ENCODE results near the gene NIT1.

Gene NIT1

DNA sequence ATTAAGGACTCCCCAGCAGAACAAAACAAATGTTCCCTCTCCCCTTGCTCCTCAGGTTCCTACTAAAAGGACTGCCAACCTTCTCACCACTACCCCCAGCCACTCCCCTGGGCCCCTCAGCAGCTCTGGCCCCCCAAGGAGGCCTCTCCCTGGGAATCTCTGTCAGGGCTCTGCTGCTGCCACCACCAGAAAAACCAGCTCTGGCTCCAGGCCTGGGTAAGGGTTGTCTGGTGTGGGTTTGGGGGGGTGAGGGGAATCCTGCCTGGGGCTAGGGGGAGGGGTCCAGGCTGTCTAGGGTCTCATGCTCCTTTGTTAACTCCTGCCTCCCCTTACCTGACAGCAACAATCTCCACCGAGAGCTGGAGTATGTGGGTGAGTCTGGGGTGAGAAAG lies 33.3 kb upstream of the NIT1 start:
- DNase-seq, result no peak

DNA sequence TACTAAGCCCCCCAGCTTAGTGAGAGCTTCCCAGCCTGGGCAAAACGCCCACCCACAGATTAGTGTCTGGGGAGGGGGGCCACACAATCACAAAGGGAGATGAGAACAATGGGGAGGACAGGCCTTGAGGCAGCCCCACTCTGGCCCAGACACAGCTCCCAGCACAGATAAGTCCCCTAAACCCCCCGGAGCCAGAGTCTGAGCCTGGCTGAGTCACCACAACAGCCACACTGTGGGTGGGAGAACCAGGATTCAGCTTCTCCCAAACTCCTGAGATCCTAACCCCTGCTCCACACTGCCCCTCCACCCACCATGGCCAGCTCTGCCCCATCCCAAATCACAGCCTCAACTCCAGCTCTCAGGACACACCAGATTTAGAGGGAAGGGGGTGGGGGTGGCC lies 32.7 kb upstream of the NIT1 start:
- DNase-seq, result no peak

DNA sequence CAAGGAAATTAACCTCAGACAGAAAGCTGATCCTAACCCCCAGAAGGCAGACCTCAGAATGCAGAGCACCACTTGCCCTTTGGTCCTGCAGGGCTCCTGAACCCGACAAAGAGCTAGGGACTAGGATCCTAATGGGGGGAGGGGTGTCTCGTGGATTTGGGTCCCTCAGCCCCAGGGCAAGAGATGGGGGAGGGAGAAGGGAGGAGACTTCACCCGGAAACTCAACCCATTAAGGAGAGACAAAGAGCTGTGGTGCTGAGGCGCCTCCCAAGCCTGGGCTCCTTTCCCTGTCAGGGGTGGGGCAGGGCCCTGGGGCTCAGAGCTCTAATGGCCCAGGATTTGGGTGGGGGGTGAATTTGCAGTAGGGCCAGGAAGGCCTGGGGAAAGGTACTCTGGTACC lies 31.4 kb upstream of the NIT1 start:
- no peak for DNase-seq

DNA sequence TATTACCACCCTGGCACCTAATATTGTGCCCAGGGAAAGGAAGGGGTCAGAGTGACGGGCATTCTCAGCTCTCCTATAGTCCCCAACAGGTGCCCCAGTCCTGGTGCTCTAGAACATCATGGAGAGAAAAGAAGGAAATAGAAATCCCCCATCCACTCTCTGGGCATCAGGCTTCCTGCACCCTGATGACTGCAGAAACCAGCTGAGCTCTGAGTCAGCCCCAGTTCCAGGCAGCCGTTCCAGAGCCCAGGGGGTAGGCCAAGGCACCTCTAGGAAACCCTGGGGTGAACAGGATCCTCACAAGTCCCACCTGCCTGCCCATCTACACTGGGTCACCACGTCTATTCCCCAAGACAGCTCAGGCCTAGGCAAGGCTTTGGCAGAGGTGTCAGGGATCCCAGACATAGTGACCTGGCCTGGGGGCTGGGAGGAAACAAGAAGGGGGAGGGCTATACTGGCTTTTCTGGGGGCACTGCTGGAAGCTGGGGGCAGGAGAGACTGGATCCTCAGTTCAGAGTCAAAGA lies 29.3 kb upstream of the NIT1 start:
- no peak for DNase-seq

DNA sequence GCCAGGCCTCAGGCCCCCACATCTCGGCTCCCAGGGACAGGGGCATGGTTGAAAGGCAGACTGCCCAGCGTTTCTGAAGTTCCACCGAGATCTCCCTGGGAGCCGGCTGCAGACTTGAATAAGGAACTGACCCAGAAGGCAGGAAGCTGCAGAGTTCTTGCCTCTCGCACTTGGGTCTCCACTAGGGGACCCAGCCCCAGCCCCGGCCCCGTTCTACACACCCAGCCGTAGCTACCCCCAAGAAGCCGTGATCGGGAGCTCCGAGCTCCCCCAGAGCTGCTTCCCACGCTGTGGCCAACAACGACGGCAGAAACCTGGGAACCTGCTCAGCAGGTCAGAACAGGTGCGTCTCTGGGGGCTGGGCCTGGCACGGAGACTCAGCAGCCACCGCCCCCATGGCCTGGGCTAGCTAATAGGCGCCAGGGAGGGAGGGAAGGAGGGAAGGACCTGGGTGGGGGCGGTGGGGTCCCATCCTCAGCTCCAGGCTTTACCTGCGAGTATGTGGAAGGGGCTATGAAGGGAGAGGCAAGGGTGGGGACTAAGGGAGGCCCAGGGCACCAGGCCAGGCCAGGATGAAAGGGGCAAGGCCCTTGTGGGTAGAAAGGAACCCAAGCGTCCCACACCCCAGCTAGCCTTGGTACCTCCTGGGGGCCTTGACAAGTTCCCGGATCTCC lies 28.5 kb upstream of the NIT1 start, which contains the start of gene NECTIN4:
Gene NECTIN4, minus strand, starts transcription at position 308 of the 674 bp plus-strand sequence. Its CDS starts 262 bp downstream, at position 46.
- DNase-seq, result no peak

DNA sequence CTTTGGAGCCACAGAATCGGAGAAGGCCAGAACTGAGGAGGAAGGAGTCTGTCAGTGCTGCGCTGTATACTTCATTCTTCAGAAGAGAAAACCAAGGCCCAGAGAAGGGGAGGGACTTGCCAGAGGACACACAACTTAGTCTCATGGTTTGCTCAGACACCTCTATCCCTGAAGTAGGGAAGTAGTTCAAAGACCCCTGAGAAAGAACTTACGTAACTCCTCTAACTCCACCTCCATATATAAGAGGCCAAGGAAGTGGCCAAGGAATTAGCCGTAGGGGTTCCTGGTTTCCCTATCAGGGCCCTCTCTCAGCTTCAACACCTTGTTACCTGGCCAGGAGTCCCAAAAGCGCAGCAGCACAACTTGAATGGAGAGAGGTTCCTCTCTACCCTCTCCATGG lies 28.0 kb upstream of the NIT1 start:
- DNase-seq, result no peak

DNA sequence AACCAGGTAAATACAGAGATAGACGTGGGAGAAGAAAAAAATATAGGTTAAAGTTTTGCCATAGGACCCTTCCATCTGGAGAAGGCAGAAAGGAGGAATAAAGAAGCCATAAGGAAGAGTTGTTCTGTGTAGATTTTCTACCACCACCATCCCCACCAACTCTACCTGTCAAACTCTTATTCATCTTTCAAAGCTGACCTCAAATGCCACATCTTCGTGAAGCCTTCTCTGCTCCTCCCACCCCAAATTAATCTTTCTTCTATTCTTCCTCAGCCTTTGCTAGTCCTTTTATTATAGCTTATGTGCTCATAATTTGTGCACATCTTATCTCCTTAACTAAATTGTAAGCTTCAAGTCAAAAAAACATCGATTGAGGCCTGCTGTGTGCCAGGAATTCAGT lies 27.3 kb upstream of the NIT1 start:
- no peak for DNase-seq

DNA sequence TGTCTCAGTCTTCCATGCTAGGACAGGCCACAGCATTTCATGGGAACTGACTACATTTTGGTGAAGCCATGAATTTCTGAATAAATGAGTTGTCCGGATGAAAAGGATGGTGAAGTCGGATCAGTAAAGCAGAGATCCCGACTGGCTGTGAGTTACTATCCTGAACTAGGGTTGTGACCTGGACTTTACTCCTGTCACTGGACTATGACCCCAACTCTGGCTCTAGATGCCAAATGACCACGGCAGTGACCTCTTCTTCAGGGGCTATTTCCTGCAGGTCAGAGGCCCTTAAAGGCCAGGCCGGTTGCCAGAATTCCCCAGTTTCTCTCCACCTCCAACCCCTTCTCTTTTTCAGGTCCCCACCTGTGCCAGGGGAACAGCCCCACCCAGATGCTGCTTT lies 26.8 kb upstream of the NIT1 start:
- no peak for DNase-seq

DNA sequence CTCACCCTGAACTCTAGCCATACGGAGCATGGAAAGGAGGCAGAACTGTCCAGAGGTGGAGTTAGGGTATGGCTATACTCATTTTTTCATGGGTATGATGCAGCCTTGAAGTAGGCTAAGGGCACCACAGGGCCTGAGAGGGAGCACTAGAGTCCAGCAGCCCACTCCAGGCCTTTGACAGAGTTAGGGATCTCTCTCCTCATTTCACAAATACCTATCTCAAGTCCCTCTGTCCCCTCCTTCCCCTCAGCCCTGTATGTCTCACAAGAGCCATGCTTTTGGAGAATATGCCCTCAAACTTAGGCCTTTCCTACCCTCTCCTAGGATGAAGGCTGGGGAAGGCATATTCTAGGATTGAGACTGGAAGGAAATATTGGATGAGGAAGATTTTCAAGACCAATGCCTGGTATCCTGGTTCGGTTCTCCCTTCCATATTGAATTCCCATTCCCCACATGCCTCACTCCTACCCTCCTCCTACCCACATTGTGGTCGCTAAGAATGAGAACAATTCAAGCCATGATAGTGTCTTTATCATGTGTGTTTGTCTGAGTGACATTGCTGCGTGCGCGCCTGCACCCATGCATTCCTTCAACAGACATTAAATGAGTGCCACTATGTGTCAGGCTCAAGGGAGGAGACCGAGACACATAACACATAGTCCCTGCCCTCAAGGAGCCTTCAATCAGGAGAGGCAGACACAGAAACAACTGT lies 26.0 kb upstream of the NIT1 start:
- DNase-seq, result no peak

DNA sequence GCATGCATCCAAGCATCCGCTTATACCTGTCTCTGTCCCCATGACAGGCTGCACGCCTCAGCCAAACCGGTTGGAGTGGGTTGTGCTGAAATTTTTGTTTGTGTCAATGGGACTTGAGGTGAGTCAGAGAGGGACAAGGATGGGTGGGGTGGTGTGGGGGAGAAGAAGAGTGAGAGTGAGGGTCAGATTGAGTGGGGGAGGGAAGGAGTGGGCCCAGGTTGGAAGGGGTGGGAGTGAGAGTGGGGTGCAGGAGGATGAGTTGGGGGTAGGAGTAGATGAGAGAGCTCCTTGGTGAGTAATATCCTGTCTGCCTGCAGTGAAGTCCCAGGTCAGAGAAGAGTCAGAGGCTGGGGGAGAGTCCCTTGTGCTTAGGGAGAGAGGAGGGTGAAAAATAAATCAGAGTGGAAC lies 25.3 kb upstream of the NIT1 start:
- DNase-seq, result no peak

DNA sequence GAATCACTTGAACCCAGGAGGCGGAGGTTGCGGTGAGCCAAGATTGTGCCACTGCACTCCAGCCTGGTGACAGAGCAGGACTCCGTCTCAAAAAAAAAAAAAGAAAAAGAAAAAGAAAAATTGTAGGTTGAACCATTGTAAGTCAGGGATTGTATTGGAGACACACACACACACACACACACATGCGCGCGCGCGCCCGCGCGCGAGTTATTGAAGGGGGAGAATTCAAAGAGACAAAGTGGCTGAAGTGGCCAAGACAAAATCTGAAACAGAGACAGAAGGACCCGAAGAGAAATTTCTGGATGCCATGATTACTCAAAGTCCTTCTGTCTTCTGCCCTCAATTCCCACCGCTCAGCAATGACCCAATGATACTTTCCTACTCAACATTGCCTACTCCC lies 23.4 kb upstream of the NIT1 start:
- no peak for DNase-seq

DNA sequence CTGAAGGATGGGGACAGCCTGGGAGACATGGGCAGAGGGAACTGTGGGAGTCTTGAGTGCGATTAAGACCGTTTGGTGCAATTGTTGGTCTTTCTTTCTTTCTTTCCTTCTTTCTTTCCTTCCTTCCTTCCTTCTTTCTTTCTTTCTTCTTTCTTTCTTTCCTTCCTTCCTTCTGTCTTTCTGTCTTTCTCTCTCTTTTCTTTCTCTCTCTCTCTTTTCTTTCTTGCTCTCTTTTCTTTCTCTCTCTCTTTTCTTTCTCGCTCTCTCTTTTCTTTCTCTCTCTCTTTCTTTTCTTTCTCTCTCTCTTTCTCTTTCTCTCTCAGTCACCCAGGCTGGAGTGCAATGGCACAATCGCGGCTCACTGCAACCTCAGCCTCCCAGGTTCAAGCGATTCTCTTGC lies 22.7 kb upstream of the NIT1 start:
- no peak for DNase-seq

DNA sequence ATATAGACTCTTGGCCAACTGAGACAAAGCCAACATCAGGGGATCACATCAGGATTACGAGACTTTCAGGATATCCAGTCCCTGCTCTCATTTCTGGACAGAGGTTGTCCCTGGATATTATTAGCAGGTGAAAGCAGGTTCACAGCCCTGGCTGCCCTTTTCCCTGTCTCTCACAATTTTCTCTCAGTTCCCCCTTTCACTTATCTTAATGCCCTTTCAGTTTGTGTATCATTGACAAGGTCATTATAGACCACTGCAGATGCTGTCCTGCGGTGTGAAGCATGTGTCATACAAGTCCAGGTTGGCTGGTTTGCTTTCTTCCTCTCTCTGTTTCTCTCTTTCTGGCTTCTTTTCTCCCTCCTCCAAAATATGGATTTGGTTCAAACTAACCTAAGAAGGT lies 21.9 kb upstream of the NIT1 start:
- no peak for DNase-seq

DNA sequence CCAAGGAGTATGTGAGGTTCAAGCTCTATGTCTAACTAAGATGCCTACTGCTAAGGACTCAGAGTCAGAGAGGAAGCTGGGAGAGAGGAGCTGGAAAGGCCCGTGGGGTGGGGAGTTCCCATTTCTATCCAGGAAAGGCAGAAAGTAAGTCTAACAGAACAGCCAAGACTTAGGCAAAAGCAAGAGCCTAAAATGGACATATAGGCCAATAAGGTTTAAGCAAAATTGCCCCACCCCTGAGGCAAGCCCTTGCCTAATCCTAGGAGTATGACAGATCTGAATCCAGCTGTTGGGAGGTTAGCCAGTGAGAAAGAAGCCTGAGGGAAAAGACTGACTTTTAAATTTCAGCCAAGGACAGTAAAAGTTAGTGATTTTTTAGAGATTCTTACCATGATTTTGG lies 21.4 kb upstream of the NIT1 start:
- no peak for DNase-seq

DNA sequence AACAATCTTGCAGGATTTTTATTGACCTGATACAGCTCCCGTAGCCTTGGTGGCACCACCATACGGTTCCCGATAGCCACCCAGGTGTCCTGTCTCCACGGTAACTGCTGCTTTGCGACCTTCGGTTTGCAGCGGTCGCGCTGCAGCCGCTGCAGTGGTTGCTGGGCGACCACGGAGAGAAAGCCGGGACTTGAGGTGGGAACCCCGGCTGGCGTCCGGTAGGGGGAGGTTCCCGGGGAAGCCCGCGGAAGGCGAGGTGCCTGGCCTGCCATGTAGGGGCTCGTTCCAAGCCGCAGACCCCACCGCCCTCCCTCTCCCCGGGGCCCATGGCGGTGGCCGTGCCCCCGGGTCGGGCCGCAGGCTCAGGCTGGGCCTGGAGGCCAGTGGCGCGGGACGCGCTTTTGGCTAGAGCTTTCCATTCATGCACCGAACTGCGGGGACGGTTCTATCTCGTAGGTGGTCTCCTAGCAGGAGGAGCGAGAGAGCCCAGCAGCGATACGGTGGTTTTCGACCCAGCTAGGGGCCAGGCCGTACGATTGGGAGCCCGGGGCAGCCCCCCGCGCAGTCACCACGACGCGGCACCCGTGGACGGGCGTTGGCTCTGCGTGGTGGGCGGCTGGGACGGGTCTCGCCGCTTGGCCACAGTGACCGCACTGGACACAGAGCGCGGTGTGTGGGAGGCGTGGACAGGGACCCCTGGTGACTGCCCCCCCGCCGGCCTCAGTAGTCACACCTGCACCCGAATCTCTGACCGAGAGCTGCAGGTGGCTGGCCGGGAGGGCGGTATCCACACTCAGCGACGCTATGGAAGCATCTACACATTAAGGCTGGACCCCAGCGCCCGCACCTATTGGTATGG lies 19.5 kb upstream of the NIT1 start, which contains the start of gene KLHDC9:
Gene KLHDC9, plus strand, starts transcription at position 152 of the 859 bp plus-strand sequence. Its CDS starts 175 bp downstream, at position 327.
- peak; percentile 90 for DNase-seq

DNA sequence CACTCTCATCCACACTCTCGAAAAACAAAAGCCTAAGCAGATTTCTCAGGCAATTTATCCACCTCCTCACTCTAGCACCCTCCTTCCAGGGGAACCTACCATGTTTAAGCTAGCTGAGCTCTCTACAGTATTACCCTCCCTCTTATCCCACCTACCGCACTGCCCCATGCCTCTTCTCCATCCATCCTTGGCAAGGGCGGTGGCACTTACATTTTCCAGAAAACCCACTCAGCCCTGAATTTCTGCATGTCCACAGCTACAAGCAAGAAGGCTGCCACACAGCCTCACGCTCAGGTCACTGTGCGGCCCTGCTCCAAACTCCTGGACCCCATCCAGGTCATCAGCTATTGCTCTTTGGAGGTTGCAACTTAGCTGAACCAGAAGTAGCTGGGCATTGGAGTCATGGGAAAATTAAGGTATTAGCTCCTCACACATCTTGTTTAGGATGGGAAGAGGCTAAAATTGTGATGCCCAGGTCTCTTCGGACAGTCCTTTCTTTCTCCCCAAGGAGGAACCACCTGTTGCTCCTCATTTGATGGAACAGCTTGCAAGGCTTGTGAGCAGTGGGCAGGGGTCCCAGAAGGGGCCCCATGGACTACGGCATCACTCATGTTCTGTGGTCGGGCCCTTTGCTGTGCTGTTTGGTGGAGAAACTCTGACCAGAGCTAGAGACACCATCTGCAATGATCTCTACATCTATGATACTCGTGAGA lies 18.7 kb upstream of the NIT1 start:
- DNase-seq, result no peak

DNA sequence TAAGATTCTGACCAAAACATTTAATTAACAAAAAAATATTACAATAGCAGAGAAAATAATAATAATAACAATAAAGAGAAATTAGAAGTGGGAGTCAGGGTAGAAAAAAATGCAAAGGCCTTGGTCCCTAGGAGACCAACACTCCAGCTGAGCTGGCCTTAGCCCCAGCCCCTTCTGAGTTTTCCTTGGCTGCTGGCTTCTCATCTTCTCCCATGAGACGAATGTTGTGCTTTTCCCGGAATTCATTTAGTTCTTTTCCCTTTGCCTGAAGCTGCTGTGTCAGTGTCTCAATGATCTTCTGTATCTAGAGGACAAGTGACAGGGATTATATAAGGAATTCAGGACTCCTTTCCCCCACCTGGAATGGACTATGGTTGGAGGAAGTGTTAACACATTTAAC lies 17.3 kb upstream of the NIT1 start:
- no peak for DNase-seq

DNA sequence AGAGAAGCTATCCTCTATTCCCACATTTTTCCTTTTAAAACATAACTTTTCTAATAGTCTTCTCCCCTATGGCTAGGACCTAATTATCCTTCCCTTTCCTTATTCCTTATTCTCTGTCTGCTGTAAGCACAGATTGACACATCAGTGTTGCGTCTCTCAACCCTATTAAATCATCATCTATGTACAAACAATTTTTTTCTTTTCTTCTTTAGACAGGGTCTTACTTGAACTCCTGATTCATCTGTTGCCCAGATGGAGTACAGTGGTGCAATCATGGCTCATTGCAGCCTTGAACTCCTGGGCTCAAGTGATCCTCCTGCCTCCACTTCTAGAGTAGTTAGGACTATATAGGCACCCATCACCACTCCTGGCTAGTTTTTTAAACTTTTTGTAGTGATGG lies 11.5 kb upstream of the NIT1 start:
- DNase-seq, result no peak

DNA sequence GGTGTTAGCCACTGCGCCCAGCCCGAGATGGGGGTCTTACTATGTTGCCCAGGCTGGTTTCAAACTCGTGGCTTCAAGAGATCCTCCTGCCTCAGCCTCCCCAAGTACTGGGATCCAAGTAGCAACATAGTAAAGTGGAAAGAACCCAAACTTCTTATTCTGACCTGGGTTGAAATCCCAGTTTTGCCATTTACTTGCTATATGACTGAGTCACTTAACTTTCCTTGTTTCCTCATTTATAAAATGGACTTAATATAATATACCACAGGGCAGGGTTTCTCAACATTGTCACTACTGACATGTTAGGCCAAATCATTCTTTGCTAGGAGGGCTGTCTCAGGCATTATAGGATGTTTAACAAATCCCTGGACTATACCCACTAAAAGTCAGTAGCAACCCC lies 6.8 kb upstream of the NIT1 start:
- DNase-seq, result no peak

DNA sequence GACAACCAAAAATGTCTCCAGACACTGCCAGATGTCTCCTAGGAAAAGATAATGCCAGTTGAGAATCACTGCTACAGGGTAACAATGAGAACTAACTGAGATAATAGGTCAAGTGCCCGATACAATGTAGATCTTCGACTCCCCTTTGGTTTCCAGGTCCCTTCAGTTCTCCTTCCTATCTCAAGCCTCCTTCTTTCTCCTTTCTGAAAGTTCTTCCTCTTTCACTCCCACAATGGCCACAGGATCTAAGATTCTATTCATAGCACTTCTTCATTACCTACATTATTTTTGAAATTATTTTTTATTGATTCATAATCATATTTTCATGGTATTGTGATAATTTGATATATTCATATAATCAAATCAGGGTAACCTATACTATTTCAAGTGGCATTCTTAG lies 6.4 kb upstream of the NIT1 start:
- DNase-seq, result no peak

DNA sequence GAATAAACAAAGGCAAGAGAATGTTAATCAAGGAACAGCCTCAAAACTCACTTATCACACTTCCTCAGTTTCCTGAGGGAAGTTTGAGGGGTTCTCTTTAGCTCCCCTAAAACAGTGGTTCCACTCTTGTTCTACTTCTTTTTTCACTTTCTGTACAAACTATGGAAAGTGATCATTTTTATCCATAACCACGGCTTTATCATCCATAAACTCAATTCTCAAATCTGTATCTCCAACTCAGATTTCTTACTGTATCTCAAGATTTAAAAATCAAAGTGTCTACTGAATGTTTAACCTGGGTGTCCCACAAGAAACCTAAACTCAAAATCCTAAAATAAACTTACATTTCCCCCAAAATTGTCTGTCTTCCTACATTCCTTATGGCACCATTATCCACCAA lies 4.0 kb upstream of the NIT1 start:
- DNase-seq, result no peak

DNA sequence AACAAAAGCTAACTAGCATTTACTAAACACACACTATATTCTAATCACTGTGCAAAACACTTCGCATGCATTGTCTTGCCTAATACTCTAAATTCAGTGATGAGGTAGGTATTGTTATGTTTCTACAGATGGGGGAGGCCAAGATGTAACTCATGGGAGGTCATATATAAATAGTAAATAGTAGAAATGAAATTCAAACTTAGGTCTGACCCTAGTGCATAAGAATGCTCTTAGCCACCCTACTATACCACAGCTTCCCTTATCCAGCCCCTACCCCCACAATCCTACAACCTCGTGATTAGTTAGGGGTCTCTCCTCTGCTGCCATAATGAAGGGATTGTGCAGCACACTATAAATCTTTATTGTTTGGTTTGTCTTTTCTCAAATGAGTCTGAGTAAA lies 3.3 kb upstream of the NIT1 start:
- DNase-seq, result no peak

Data from 8988T (cell line).